Measurements from ENCODE around the gene PHACTR1.

PHACTR1 gene

DNA sequence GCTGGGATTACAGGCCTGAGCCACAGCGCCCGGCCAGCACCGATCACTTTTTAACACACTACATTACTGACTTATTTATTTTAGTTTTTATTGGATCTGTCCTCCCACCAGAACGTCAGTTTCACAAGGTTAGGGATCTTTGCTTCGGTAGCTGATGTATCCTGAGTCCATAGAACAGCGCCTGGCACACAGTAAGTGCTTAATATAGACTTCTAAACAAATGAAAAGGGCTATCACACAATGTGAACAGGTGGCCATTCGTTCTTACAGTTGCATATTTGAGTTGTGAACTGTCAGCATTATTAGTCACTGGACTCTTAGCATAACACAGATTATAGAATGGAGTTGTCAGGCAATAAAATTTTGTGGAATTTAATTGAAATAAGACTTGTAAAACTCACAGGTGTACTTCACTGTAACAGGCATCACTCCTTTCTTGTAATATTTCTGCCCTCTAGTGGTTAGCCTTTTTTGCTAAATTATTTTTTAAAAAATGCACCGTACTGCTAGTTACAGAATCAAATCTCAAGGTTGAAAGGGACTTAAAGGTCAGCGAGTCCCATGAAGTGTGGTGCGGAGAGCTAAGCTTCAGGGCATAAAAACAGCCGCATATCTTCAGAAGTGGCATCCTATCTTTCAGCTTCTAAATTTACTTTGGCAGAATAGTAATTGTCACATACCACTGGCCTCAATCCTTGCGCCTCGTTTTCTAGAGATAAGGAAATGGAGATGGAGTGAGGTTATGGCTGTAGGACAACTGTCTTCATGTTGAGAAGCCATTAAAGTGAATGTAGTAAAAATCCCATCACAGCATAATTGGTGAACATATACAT lies 615.2 kb downstream of the PHACTR1 start:
- DNase-seq (ENCODE audit: extremely low read depth, low read depth), result no peak
- peak; percentile 61 for TF ChIP-seq CTCF (IDR thresholded peaks at IDR 0.05; ENCODE audit: low read depth, low read length)

- no peak for DNase-seq (ENCODE audit: extremely low read depth, low read depth)
- TF ChIP-seq CTCF (IDR thresholded peaks at IDR 0.05; ENCODE audit: low read depth, low read length), result no peak
Observed at GRCh38 chr6:13332349-13332706, 615.8 kb downstream of the PHACTR1 start.

DNA sequence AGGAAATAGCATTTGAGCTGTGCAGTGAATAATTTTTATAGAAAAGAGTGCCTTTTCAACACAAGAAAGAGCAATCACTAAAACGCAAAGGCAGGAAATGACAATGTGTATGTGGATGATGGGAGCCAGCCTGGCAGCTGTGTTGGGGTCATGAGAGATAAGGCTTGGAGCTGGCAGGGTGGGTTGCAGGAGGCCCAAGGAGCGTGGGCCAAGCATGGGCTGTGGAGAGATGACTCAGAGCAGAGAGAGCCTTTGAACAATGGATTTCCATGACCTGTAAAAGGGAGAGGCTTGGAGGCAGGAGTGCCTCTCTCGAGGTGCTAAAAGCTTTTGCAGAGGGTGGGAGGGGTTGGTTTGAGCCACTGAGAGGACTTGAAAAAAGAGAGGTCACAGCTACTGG lies 618.4 kb downstream of the PHACTR1 start:
- no peak for TF ChIP-seq CTCF (IDR thresholded peaks at IDR 0.05; ENCODE audit: low read depth, low read length)
- DNase-seq (ENCODE audit: extremely low read depth, low read depth), result no peak

- DNase-seq (ENCODE audit: extremely low read depth, low read depth), result peak; percentile 93
- TF ChIP-seq CTCF (IDR thresholded peaks at IDR 0.05; ENCODE audit: low read depth, low read length), result peak; percentile 90
Observed at GRCh38 chr6:13336553-13336952, 620.0 kb downstream of the PHACTR1 start.

DNA sequence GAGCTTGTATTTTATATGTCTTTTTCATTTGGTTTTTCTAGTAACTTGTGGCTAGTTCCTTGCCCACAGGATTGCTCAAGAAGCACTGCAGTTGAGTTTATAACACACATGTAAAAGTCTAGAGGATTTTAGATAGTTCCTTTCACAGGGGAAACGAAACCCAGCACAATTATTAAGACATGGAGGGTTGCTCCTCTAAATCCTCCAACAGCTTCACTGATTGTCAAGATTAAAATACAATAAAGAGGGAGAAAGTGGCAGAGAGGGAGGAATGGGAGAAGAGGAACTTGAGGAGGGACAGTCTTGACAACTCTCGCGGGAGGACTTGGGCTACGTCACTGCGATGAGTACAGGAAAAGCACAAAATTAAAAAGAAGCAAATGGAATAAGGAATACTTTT lies 621.5 kb downstream of the PHACTR1 start:
- TF ChIP-seq CTCF (IDR thresholded peaks at IDR 0.05; ENCODE audit: low read depth, low read length), result no peak
- no peak for DNase-seq (ENCODE audit: extremely low read depth, low read depth)
